GM18858 (cell line): Measurements from ENCODE around the gene ALPG.
"Not testable (repeated sequence)": the region's sequence is repeated elsewhere in the genome, so short reads cannot be mapped to it uniquely, and the experiment has no call there.

ENCODE experiments used
- ATAC-seq: cut with Tn5 transposase; IDR thresholded peaks from one replicate; pipeline ENCODE4 v1.9.1; 2021; ENCODE audit not compliant: unreplicated experiment

The ALPG gene

DNA sequence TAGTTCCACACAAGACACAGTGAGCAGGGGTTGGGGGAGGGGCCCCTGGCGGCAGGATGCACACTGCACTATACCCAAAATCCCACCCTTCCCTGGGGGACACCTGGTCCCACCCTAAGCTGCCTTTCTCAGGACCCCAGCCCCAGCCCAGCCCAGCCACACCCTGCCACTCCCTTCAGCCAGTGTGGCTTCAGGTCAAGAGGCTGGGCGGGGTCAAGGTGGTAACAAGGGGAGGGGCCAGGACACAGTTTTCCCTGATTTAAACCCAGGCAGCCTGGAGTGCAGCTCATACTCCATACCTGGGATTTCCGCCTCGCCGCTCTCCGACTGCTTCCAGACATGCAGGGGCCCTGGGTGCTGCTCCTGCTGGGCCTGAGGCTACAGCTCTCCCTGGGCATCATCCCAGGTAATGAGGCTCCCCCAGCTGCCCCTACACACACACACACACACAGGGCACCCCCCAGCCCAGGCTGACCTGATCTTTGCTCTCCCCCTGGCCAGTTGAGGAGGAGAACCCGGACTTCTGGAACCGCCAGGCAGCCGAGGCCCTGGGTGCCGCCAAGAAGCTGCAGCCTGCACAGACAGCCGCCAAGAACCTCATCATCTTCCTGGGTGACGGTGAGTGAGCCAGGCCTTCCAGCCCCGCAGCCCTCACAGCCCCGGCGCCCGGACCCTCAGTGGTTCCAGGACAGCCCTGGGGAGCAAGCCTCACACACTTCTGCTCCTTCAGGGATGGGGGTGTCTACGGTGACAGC, at the start of gene ALPG:
TSS of gene ALPG (plus strand) at position 289 of the 755 bp plus-strand sequence. CDS start at position 340, 51 bp downstream.
- ATAC-seq = no peak

DNA sequence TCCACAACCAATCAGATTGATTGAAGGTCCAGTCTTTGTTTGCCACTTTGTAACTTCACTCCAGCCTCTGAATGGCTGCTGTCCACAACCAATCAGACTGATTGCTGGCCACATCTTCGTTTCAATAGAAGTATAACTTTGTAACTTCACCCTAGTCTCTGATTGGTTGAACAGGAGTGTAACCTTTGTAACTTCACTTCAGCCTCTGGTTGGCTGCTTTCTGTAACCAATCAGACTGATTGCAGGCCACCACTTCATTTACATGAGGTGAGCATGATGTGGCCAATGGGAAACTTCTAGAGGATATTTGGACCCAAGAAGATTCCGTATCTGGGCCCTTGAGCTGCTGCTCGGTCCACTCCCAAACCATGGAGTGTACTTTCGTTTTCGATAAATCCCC, 45.0 kb upstream of the ALPG start:
- ATAC-seq = no peak

- ATAC-seq = no peak
These were observed 44.3 kb upstream of the ALPG start for GRCh38 chr2:232362174-232362900.

DNA sequence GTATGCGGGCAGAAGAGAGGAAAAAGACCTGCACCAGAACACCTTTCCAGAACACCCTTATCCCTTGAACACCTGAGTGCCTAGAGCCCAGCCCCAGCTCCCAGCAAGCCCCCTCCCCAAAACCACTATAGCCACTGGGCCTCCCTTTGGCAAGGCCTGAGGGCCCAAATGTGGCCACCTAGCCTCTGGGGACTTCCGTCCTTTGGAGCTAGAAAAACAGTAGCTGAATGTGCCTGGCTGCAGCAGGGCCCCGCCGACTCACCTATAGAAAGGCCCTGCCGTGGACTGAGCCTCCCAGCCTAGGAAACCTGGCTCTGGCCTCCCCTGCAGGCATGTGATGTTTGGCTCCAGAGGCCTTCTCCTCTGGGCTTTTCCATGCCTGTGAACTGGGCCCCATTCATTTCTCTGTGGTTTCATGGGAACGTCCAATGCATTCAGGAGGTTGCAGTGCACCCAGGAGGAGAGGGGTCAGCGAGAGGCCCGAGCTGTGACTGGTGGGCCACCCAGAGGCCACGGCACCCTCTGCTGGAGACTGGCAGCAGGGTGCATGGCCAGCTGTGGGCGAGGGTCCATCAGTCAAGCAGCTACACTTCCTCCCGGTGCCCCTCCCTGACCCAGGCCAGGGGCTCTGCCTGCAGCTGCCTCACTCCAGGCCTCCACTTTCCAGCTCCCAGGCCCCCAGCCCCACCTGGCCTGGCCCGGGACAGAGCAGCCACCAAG, 43.4 kb upstream of the ALPG start:
- not testable (repeated sequence) for ATAC-seq

DNA sequence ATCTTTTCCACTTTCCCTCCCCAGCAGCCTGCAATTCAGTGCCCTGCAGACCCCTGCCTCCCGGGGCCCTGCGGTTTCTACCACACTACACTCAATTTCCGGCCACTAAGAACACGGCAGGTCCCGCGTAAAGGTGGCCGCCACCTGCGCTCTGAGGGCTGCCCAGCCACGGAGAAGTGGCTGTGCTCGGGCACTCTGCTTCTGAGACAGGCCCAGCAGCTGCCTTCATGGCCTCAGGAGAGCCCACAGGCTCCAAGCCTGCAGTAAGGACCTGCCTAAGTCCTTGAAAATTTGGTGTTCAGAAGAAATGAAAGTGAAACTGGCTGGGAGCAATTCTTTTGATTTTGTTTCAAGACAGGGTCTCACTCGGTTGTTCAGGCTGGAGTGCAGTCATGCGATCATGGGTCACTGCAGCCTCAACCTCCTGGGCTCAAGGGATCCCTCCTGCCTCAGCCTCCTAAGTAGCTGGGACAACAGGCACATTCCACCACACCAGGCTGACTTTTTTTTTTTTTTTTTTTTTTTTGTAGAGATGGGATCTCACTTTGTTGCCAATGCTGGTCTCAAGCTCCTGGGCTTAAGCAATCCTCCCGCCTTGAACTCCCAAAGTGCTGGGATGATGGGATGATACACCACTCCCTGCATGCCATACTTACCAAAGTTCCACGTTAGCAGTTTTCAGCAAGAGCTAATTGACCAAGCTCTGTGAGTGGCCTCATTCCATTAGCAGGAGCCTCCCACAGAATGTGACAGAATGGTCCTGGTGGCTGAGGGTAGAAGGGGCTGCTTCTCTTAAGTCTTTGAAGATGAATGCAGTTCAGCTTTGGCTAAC, 42.6 kb upstream of the ALPG start:
- no peak for ATAC-seq

DNA sequence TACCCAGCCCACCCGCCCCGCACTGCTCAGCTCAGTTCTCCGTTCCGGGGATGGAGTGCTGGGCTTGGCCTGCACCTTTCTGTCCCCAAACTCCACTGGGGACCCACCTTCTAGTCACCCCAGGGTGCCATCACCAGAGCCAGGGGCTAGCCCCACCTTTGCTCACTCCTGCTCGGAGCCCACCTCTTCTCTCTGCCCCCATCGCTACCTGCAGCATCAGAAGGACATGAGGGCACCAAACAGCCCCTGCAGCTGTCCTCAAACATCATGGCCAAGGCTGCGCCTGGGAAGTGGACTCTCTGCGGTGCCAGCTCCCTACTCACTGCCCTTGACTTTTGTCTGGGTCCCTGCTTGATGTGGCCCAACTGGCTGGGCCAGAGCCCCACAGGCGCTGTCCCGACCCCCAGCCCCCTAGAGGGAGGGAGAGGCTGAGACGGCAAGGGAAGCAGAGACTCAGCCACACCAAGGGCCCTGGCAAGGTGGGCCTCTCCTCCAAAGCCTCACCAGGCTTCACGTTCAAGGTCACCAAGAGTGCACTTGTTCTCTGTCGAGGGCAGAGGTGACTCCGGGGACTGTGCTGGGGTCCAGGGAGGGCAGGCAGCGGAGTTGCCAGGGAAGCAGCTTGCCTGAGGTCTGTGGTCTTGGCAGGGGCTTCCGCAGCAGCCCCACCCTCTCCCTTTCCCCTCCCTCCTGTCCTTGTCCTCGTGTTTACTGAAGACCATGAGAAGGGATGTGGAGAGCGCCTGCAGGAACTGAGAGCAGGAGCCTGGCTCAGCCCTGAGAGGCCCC, 41.6 kb upstream of the ALPG start:
- not testable (repeated sequence) for ATAC-seq

DNA sequence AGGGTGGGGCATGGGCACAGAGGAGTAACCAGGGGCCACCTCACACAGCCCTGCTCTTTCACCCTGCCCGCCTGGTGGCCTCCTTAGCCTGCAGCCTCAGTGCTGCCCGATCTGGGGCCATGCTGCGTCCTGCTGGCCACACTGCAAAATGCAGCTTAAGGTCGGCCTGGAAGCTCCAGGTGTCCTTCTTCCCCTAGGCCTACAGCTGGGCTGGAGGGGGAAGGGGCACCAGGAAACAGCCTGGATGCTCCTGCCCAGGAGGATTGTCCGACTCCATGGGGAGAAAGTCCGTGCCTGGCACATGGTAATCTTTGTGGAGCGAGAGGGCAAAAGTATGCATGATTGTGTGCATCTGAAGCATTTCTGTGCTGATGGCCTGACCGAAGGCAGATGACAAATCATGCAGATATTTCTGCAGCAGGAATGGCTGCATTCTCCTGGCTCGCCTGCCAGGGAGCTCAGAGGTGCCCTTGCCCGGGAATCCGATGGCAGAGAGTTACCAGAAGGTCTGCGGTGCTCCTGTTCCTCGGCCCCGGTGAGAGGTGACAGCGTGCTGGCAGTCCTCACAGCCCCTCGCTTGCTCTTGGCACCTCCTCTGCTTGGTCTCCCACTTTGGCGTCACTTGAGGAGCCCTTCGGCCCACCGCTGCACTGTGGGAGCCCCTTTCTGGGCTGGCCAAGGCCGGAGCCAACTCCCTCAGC, 40.9 kb upstream of the ALPG start:
- no peak for ATAC-seq

GRCh38 chr2:232366461-232366860, 40.2 kb upstream of the ALPG start:
- ATAC-seq = not testable (repeated sequence)

DNA sequence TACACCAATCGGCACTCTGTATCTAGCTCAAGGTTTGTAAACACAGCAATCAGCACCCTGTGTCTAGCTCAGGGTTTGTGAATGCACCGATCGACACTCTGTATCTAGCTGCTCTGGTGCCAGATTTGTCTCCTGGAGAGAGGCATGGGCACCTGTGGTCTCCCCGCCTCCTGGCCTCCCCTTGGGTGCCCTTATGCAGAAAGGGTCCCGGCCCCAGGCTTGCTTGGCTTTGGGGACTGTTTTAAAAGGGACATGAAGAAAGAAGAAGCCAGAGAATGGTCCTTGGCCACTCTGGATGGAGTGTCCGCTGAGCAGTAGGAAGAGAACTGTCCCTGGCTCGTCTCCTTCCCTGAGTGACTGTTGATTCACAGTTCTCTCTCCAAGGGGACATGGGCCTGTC, 39.6 kb upstream of the ALPG start:
- ATAC-seq = no peak

GRCh38 chr2:232367591-232368233, 38.9 kb upstream of the ALPG start:
- ATAC-seq = no peak

GRCh38 chr2:232368311-232368731, 38.3 kb upstream of the ALPG start:
- no peak for ATAC-seq

DNA sequence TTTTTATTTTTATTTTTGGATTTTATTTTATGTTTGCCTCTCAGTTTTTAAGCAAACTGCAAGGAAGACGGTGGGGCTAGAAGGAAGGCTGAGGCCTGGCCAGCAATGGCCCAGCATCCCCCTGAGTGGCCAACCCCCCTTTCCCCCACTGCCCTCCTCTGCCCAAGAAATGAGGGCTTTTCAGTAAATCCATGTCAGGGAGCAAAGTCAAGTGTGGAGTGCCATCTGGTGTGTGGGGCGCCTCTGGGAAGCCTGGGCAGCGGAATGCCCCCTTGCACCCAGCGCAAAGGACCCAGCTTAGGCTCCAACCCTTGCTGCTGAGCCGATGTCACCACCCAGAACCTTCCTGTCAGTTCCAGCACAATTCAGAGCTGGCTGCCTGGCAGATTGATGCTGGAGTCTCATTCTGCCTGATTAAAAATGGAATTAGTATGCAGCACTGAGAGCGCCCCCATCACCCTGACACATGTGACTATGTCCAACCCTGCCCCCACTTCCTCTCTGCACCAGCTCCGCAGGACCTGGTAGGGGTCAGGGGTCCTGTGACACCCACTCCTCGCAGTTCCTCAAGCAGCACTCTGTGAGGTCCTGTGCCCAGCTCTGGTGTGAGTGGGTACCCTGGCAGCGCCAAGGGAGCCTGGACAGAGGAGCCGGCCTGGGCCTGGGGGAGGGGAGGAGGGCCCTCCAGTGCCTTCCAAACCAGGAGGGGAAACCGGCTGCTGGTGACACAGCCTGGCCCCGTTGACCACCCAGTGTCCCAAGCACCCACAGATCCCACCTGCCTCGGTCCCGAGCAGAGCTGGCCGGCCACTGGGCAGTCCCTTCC, 37.3 kb upstream of the ALPG start:
- no peak for ATAC-seq

DNA sequence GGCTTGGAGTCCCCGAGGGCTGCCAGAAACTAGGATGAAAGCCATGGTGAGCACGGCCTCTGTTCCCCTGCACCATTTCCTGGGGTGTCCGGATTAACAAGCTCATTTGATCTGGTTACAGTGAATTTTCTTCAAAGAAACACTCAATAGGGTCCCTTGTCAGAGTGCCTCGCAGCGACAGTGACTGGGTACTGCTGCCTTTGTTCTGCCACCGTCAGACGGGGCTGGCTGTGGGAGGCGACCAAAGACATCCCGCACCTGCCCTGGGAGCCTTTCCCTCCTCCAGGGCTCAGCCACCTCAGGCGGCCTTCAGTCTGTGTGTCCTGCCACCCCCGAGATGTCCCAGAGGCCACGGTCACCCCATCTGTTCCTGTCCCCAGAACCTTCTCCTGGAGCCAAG, 36.6 kb upstream of the ALPG start:
- ATAC-seq = not testable (repeated sequence)

DNA sequence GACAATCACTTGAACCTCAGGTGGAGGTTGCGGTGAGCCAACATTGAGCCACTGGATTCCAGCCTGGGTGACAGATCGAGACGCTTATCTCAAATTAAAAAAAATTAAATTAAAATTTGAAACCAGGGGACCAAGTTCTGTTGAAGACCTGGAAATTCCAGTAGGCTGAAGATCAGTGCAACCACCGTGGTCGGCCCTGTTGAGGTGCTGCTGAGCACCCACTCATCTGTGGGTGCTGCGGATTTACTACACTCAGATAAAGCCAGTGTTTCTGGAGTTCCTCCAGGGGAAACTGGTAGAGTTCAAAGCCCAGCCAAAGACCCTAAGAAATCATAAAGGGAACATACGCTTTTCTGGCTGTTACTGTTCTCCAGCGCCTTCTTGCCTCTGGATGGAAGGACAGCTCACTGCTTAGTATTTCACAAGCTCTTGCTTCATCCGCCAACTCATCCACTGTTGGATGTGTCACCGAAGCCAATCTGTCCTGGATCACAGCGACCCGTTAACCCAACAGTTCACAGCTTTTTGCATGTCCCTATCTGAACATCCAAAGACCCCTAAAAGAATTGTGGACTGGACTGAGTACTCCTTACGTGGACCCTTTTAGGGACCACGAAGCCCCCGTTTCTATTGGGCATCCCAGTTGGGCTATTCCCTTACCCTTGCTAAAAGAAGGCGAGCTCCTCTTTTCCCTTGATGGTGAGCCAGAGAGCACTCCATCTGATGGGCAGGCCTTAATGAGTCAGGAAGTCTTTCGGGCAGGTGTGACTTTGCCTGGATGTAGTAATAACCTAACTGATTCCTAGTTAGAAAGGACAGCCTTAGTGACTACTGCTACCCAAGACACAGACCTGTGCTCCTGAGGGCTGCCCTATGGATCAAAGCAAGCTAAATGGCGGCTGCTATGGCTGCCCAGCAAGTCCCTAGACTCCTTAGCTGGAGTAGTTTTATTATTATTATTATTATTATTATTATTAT, 34.1 kb upstream of the ALPG start:
- ATAC-seq = no peak

DNA sequence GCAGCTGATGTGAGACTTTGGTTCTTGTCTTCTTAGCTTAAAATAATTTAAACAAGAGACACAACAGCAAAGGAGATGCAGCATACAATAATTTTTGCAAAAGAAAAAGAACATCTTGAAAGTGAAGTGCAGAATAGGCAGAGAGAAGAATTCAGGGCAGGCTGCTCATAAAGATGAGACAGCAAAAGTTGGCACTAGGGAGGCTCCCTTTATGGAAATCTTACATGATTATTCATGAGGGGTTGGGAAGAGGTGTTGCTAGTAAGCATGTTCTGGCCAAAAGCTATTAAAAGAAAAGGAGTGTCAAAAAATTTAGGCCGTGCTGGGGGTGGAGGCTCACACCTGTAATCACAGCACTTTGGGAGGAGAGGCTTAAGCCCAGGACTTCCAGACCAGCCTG, 32.3 kb upstream of the ALPG start:
- ATAC-seq = no peak

DNA sequence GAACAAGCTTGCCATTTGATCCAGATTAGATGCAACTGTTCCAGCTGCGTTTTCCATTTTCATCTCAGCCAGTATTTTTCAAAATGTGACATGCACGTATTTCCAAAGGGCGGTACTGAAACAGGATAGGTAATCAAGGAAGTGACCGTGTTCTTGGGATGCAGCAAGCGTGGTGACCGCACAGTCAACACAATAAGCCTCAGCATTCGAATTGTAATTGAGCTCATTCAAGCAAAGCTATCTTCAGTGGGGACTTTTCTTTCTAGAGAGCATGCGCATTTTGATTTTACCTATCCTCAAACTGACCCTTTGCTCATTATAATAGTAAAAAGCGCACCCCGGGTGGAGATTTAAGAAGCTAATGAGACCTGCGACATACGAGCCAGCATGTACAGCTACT, 31.5 kb upstream of the ALPG start:
- ATAC-seq = no peak

DNA sequence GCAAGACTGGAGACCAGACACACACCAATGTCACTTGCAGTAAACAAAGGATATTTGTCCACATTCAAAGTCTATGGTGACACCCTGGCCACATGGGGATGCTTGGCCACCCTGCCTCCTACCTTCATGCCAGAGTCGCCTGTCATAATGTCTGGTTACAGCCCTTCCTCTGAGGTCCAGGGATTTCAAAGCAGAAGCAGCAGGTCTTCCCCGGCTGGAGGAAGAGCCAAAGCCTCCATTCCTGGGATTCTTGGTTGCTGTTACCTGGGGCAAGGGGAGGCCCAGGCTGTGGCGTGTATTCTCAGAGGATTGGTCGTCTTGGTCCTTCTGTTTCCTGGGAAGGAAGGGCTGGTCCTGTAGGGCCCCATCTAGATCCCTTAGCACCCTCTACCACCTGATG, 30.4 kb upstream of the ALPG start:
- no peak for ATAC-seq
